Spinal cord (tissue), 4 donors: ENCODE data around the gene GINS2. TPM values are rescaled to one million over a fixed set of nuclear protein-coding genes. Genes with fewer than 3 reads are reported as not detected.

Experiments used
- polyA plus RNA-seq, 2 donors: library from polyadenylated mRNA; unstranded; fragments of 120-200 nt; gene quantifications; one replicate each; pipeline ENCODE4 v1.2.1, GENCODE V29; 2013; ENCODE audit not compliant: insufficient read length in 2 of 2
- small RNA-seq: library from RNA; depleted of rRNA; stranded (forward); fragments of <200 nt; gene quantifications from one replicate; pipeline ENCODE3, GENCODE V24; 2014; ENCODE audit warnings: low replicate concordance
- total RNA-seq, 2 donors: library from RNA; depleted of rRNA in 1 of 2; stranded (reverse); fragments of 120-200 nt in 1 of 2; fragments of >200 nt in 1 of 2; gene quantifications; one replicate each; pipeline versions ENCODE4 v1.2.3 to v1.2.4, GENCODE V29; 2013 to 2014

The GINS2 gene
- total and polyA plus RNA-seq, 4 donors, result 5.4 to 13.6 (median 10.5) TPM

Small RNA genes lying within 50 kb of the gene (small RNA-seq; reads per million reads assigned to genes)
- 0.06 reads per million for gene RN7SL381P

Other genes with a start within 250 kb of the GINS2 start
- gene GSE1, start 75.6 kb downstream of the GINS2 start, total RNA-seq, result 10 to 100 TPM; 20.3 to 23.1 TPM
- 10 to 100 TPM; 38.4 to 40.6 TPM for gene GSE1, start 75.6 kb downstream of the GINS2 start, polyA plus RNA-seq
- 1 to 10 TPM; 1.8 to 2.5 TPM for gene C16orf74, start 62.1 kb upstream of the GINS2 start, total RNA-seq
- gene C16orf74, start 62.1 kb upstream of the GINS2 start, polyA plus RNA-seq, result 1 to 10 TPM; 3.2 to 4.8 TPM
- 10 to 100 TPM; 13.0 to 28.4 TPM for gene EMC8, start 110.6 kb upstream of the GINS2 start, total RNA-seq
- 10 to 100 TPM; 35.2 to 40.5 TPM for gene EMC8, start 110.6 kb upstream of the GINS2 start, polyA plus RNA-seq
- 100 to 1,000 TPM; 212 to 556 TPM for gene COX4I1, start 110.7 kb upstream of the GINS2 start, total RNA-seq
- gene COX4I1, start 110.7 kb upstream of the GINS2 start, polyA plus RNA-seq, result 100 to 1,000 TPM; 507 to 524 TPM
- gene IRF8, start 210.2 kb upstream of the GINS2 start, total RNA-seq, result 10 to 100 TPM; 15.4 to 20.5 TPM
- gene IRF8, start 210.2 kb upstream of the GINS2 start, polyA plus RNA-seq, result 10 to 100 TPM in 1 of 2 donors, 1 to 10 TPM in 1; 9.0 to 15.0 TPM